IPS DF 6.9 (cell line): ENCODE data around the gene CDH6.

Experiments used
- DNase-seq: peaks from one replicate; pipeline ENCODE4 v3.0.0-alpha.2; 2013; ENCODE audit warnings: low read depth, low spot score
- H3K27ac ChIP-seq: one replicate; pipeline ENCODE4 v1.5.1; 2013; ENCODE audit warnings: low read length, control low read depth
- H3K27me3 ChIP-seq: 2 replicates; pipeline ENCODE4 v1.6.1; 2013; ENCODE audit warnings: mild to moderate bottlenecking, low read length; ENCODE audit not compliant: control insufficient read depth, insufficient read depth
- H3K36me3 ChIP-seq: 2 replicates; pipeline ENCODE4 v1.6.1; 2013; ENCODE audit warnings: low read length; ENCODE audit not compliant: control insufficient read depth, insufficient read depth
- H3K4me1 ChIP-seq: 2 replicates; pipeline ENCODE4 v1.6.1; 2013; ENCODE audit warnings: low read length; ENCODE audit not compliant: control insufficient read depth, insufficient read depth
- H3K4me3 ChIP-seq: 2 replicates; pipeline ENCODE4 v1.5.1; 2013; ENCODE audit warnings: mild to moderate bottlenecking, low read length
- H3K9me3 ChIP-seq: 2 replicates; pipeline ENCODE4 v1.6.1; 2013; ENCODE audit warnings: low read length, inconsistent platforms; ENCODE audit not compliant: control insufficient read depth, insufficient read depth
- WGBS: extraction: QIAGEN DNeasy Blood & Tissue Kit; methylation state at CpG from one replicate; pipeline ENCODE4 v1.1.7; 2013; ENCODE audit warnings: mixed read lengths, missing lambda C conversion rate; ENCODE audit not compliant: insufficient read length, insufficient coverage; 5-methylcytosine and 5-hydroxymethylcytosine counted together

Gene CDH6

GRCh38 chr5:31237174-31237573 lies 43.7 kb downstream of the CDH6 start:
- Histone ChIP-seq H3K9me3 (no peaks in the 10 kb centered on the region), H3K36me3 (no peaks in the 10 kb centered on the region), H3K4me3 (no peak overlapping the region), H3K4me1 (peaks cover 1% of the 10 kb centered on the region; the same call in 1 of the 2 replicates), H3K27me3 (no peaks in the 10 kb centered on the region), H3K27ac (no peak overlapping the region)
- WGBS, result no CpG with 5 or more reads among the region's 5 CpGs
- DNase-seq, result no peak

GRCh38 chr5:31238497-31238896 lies 45.0 kb downstream of the CDH6 start:
- DNase-seq, result no peak

DNA sequence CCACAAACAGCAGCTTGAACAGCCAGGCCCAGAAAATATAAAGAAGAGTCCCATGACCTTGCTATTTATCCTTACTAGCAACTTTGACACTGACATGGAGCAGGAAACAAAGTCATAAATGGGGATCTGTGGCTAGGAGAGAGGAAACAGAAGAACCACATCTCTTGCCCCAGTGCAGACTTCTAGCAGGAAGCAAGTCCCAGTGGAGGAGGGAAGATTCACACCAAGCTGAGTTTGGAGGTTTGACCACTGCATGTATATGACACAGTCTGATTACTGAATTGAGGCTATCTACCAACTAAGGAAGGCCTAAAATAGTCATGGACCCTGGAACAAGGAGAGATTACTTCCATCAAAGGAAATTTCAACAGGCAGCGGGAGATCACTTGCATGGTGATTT lies 51.4 kb downstream of the CDH6 start:
- no peaks in the 10 kb centered on the region for H3K27me3 ChIP-seq
- H3K4me3 ChIP-seq, result no peak overlapping the region
- H3K4me1 ChIP-seq, result no peaks in the 10 kb centered on the region
- H3K27ac ChIP-seq, result no peak overlapping the region
- DNase-seq, result no peak
- H3K9me3 ChIP-seq, result no peaks in the 10 kb centered on the region
- WGBS, result no CpG with 5 or more reads among the region's 1 CpG
- no peaks in the 10 kb centered on the region for H3K36me3 ChIP-seq

More at GRCh38 chr5:31238497-31238896, 45.0 kb downstream of the CDH6 start:
- Histone ChIP-seq H3K4me3 (no peak overlapping the region), H3K9me3 (no peaks in the 10 kb centered on the region), H3K36me3 (no peaks in the 10 kb centered on the region), H3K27me3 (no peaks in the 10 kb centered on the region), H3K4me1 (peaks cover 1% of the 10 kb centered on the region; the same call in 1 of the 2 replicates), H3K27ac (no peak overlapping the region)
- no CpG with 5 or more reads among the region's 2 CpGs for WGBS

DNA sequence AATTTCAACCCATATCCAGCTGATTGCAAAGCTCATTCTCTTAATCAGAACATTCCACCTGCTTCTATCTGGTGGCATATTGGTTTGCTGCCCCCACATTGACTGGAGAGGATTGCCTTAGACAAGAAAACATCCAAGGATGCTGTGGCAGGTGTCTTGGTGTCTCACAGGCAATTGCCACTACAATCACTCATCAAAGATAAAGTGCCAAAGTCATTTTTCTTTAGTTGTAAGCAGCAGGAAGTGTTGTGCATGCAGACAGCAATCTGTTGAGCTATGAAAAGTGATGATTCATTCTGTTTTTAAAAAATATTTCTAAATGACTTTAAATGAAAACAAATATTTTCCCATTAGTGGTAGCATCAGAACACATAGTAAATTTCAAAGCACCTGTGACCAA lies 53.9 kb downstream of the CDH6 start:
- no peak for DNase-seq
- no peak overlapping the region for H3K4me3 ChIP-seq
- H3K27me3 ChIP-seq, result no peaks in the 10 kb centered on the region
- no peaks in the 10 kb centered on the region for H3K36me3 ChIP-seq
- H3K4me1 ChIP-seq, result no peaks in the 10 kb centered on the region
- no peak overlapping the region for H3K27ac ChIP-seq
- no peaks in the 10 kb centered on the region for H3K9me3 ChIP-seq

GRCh38 chr5:31250201-31250600 lies 56.7 kb downstream of the CDH6 start:
- WGBS, result no CpG with 5 or more reads among the region's 3 CpGs
- Histone ChIP-seq H3K36me3 (no peaks in the 10 kb centered on the region), H3K27me3 (no peaks in the 10 kb centered on the region), H3K9me3 (no peaks in the 10 kb centered on the region), H3K4me1 (no peaks in the 10 kb centered on the region), H3K27ac (no peak overlapping the region), H3K4me3 (no peak overlapping the region)
- no peak for DNase-seq

- Histone ChIP-seq H3K4me3 (no peak overlapping the region), H3K27ac (no peak overlapping the region), H3K4me1 (no peaks in the 10 kb centered on the region), H3K9me3 (no peaks in the 10 kb centered on the region), H3K36me3 (no peaks in the 10 kb centered on the region), H3K27me3 (no peaks in the 10 kb centered on the region)
- DNase-seq, result no peak
- WGBS, result no CpG with 5 or more reads among the region's 4 CpGs
Measured at GRCh38 chr5:31251032-31251431, 57.5 kb downstream of the CDH6 start.

GRCh38 chr5:31255041-31255440 lies 61.6 kb downstream of the CDH6 start:
- no peak overlapping the region for H3K4me3 ChIP-seq
- no peak overlapping the region for H3K27ac ChIP-seq
- WGBS, result no CpG with 5 or more reads among the region's 10 CpGs
- no peaks in the 10 kb centered on the region for H3K27me3 ChIP-seq
- H3K36me3 ChIP-seq, result no peaks in the 10 kb centered on the region
- no peaks in the 10 kb centered on the region for H3K4me1 ChIP-seq
- no peak for DNase-seq
- no peaks in the 10 kb centered on the region for H3K9me3 ChIP-seq

DNA sequence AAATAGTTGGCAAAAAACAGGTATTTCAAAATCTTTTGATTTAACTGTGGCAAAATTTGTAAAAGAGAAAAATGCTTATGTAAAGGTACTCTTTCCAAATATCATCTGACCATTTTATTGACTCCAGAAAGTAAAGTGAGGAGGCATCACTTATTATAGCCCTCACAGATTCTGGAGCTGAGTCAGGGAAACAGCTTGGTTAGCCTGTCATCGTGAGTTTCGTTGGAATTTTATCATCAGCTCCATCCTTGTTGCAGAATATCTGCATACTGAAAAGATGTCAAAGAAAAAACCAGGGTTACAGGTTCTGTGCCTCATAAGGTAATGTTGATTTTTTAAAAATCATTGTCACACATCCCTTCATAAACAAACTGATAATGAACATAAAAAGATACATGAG lies 74.8 kb downstream of the CDH6 start:
- H3K27ac ChIP-seq, result no peak overlapping the region
- WGBS, result no CpG with 5 or more reads among the region's 2 CpGs
- H3K9me3 ChIP-seq, result no peaks in the 10 kb centered on the region
- no peak overlapping the region for H3K4me3 ChIP-seq
- H3K27me3 ChIP-seq, result no peaks in the 10 kb centered on the region
- no peaks in the 10 kb centered on the region; the same call in 1 of the 2 replicates for H3K4me1 ChIP-seq
- H3K36me3 ChIP-seq, result no peaks in the 10 kb centered on the region
- no peak for DNase-seq

- no peaks in the 10 kb centered on the region; the same call in 1 of the 2 replicates for H3K4me1 ChIP-seq
- DNase-seq, result no peak
- no peaks in the 10 kb centered on the region for H3K27me3 ChIP-seq
- no peak overlapping the region for H3K4me3 ChIP-seq
- H3K27ac ChIP-seq, result no peak overlapping the region
- H3K36me3 ChIP-seq, result no peaks in the 10 kb centered on the region
- no peaks in the 10 kb centered on the region for H3K9me3 ChIP-seq
- no CpG with 5 or more reads among the region's 4 CpGs for WGBS
Measured at GRCh38 chr5:31268686-31269085, 75.2 kb downstream of the CDH6 start.

DNA sequence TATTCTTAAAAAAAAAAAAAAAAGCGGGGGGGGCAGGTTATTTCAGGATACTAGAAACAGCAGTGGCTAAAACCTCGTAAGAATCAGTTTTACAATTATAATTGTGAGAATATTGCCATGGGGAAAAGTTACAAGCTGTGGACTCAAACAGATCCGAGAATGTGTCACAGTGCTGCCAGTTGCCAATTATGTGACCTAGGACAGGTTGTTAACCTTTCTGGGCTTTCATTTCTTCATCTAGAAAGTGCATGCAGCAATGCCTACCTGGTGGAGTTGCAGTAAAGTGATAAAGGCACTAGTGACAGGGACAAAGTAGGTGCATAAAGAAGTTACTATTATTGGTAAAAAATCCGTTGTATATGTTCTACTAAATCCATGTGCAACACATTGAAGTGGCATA lies 75.8 kb downstream of the CDH6 start:
- DNase-seq, result no peak
- Histone ChIP-seq H3K9me3 (no peaks in the 10 kb centered on the region), H3K27ac (no peak overlapping the region), H3K27me3 (no peaks in the 10 kb centered on the region), H3K4me3 (no peak overlapping the region), H3K4me1 (peaks cover under 1% of the 10 kb centered on the region; the same call in 1 of the 2 replicates), H3K36me3 (no peaks in the 10 kb centered on the region)
- no CpG with 5 or more reads among the region's 4 CpGs for WGBS

DNA sequence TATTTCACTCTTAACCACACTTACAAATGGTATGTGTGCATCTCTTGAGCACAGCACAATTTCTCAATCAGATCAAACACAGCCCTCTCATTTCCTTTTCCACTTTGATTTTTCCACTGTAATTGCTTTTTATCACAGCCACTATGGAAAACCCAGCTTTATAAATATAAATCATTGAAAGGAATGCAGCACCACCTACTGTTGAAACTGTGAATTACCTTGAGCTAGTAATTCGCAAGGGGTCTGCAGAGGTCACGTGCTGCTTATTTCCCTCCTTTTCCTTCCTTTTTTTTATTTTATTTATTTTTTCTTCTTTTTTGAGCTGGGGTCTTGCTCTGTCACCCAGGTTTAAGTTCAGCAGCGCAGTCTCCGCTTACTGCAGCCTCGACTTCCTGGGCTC lies 76.9 kb downstream of the CDH6 start:
- H3K27me3 ChIP-seq, result no peaks in the 10 kb centered on the region
- no peak overlapping the region for H3K4me3 ChIP-seq
- no CpG with 5 or more reads among the region's 5 CpGs for WGBS
- DNase-seq, result no peak
- H3K27ac ChIP-seq, result no peak overlapping the region
- peaks cover 2% of the 10 kb centered on the region; the same call in 1 of the 2 replicates for H3K4me1 ChIP-seq
- no peaks in the 10 kb centered on the region for H3K36me3 ChIP-seq
- H3K9me3 ChIP-seq, result no peaks in the 10 kb centered on the region
